Mesenteric fat pad (tissue), 1 donor: ENCODE results near the gene TATDN3. TPM values are rescaled to one million over a fixed set of nuclear protein-coding genes. Genes with fewer than 3 reads are reported as not detected.

Source experiments
- total RNA-seq: library from RNA; stranded (reverse); fragmentation: NEBNext Ultra II Directional; extraction: Animal tissue kit (Norgen Biotek cat#: 25700); gene quantifications from one replicate; pipeline ENCODE4 v1.2.1, GENCODE V29; 2021
- donor health status: DM: yes; HTN: yes; CAD: no.

TATDN3 gene
- total RNA-seq, 1 donor from 2014 or later = 22.4 TPM

Other genes with a start within 250 kb of the TATDN3 start
- 113 TPM for gene ATF3, start 183.1 kb upstream of the TATDN3 start, total RNA-seq
- 18.8 TPM for gene BATF3, start 92.1 kb upstream of the TATDN3 start, total RNA-seq
- gene NSL1, start 117 bp upstream of the TATDN3 start, total RNA-seq = 28.3 TPM
- gene SPATA45, start 55.8 kb downstream of the TATDN3 start, total RNA-seq = not detected
- gene FLVCR1, start 66.4 kb downstream of the TATDN3 start, total RNA-seq = 6.7 TPM
- 3.0 TPM for gene VASH2, start 158.6 kb downstream of the TATDN3 start, total RNA-seq
- 26.9 TPM for gene ANGEL2, start 224.0 kb downstream of the TATDN3 start, total RNA-seq